Measurements from ENCODE around the gene MAP3K4.

DNA sequence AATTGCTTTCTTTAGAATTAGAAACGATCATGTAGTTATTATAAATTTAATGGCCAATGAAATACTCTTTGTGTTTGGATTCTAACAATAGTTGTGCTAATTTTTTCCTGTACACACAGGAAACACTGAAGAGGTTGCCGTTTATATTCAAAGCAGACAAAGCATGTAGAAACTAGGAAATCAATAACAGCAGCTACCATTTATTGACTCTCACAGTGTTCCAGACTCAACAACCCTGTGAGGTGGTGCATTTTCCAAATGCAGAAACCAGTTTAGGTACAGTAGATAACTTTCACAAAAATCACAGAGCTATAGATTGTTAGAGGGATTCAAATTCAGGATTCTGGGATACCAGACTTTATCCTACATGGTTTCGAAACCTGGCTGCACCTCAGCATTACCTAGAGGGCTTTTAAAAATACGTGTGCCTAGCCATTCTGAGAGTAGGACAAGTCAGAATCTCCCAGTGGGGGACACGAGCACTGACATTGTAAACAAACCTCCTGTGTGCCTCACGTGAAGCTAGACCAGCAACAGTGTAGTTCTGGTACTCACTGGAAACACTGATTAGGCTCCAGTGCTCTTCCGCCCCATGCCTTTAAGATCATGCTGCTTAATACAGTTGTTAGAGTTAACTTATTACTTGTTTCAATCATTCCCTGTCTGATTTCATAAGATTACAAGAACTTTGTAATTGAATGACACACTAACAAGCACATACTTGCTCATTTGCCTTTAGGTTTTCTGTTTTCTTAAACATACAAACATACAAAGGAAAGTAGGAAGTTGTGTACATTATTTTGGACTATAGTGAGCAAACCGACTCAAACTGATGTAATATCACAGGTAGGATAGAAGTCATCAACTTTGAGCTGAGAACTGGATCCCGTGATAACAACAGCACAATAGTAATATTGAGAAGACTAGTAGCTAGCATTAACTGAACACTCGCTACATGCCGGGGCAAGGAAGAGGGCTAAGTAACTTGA, 65.8 kb downstream of the MAP3K4 start:
- TF ChIP-seq CTCF (IDR thresholded peaks at IDR 0.05) (no peak), POLR2A (IDR thresholded peaks at IDR 0.05) (no peak), POLR2AphosphoS5 (IDR thresholded peaks at IDR 0.05) (no peak), EP300 (IDR thresholded peaks at IDR 0.05) (no peak)
